Measurements from ENCODE around the gene NPBWR2. TPM values are rescaled to one million over a fixed set of nuclear protein-coding genes. Genes with fewer than 3 reads are reported as not detected.

NPBWR2 gene
- polyA plus RNA-seq, 1 donor (not counting 4 experiments of a cell fraction or from before 2014, with no cell fraction given): not detected

DNA sequence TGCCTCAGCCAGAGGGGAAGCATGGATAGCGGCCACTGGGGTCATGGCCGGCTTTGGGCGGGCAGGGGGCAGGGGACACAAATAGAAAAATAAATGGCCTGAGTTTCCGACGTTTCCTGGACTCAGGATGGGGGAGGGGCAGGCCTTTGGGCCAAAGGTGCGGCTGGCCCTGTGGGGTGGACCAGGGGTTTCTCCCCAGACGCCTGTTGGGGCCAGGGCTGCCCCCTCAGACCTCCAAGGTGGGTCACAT lies 50.8 kb downstream of the NPBWR2 start:
- Histone ChIP-seq H2AFZ (ENCODE audit: control insufficient read depth, low read length) (no peak overlapping the region), H3K4me3 (ENCODE audit: control insufficient read depth in 2 of 3, extremely low read depth in 1 of 3, insufficient read depth in 2 of 3, low read depth in 1 of 3, low read length in 3 of 3) (no peak overlapping the region), H3K27me3 (ENCODE audit: control insufficient read depth, extremely low read depth, insufficient read depth, low read length) (no peaks in the 10 kb centered on the region), H4K20me1 (ENCODE audit: control insufficient read depth, extremely low read depth, insufficient read depth, low read length) (peaks cover 2% of the 10 kb centered on the region), H3K4me1 (ENCODE audit: control insufficient read depth, extremely low read depth, insufficient read depth, low read length) (peaks cover 28% of the 10 kb centered on the region), H3K4me2 (ENCODE audit: control insufficient read depth, extremely low read depth, insufficient read depth, low read depth, low read length) (no peak overlapping the region), H3K36me3 (ENCODE audit: control insufficient read depth in 2 of 2, extremely low read depth in 1 of 2, insufficient read depth in 2 of 2, low read length in 2 of 2) (no peaks in the 10 kb centered on the region), H3K9ac (ENCODE audit: control insufficient read depth, extremely low read depth, insufficient read depth, low read length) (no peak overlapping the region), H3K9me1 (ENCODE audit: control insufficient read depth, extremely low read depth, insufficient read depth, low read length) (no peaks in the 10 kb centered on the region), H3K27ac (ENCODE audit: control insufficient read depth, insufficient read depth, low read length) (no peak overlapping the region), H3K79me2 (ENCODE audit: control insufficient read depth, insufficient read depth, low read length) (no peaks in the 10 kb centered on the region), H3K9me3 (ENCODE audit: control insufficient read depth, low read depth, low read length) (no peaks in the 10 kb centered on the region)
- dilution Hi-C loops (cut with MboI; ENCODE audit: extremely low pct_ligation_motif_present, low sequenced_read_pairs): no loop called here
- FAIRE-seq (no peak), DNase-seq (ENCODE audit: low read depth, low spot score) (no peak)
- TF ChIP-seq CTCF (optimal IDR thresholded peaks at IDR 0.05 in 1 of 3, IDR thresholded peaks at IDR 0.05 in 1 of 3, conservative IDR thresholded peaks at IDR 0.05 in 1 of 3; ENCODE audit: extremely low read depth in 1 of 3, insufficient read depth in 2 of 3, low read length in 3 of 3): no peak
- no peak for TF ChIP-seq EZH2 (IDR thresholded peaks at IDR 0.05; ENCODE audit: low read length)

GRCh38 chr20:64055893-64056638 lies 51.3 kb downstream of the NPBWR2 start:
- H3K9me1 ChIP-seq (ENCODE audit: control insufficient read depth, extremely low read depth, insufficient read depth, low read length): no peaks in the 10 kb centered on the region
- peaks cover 28% of the 10 kb centered on the region for H3K4me1 ChIP-seq (ENCODE audit: control insufficient read depth, extremely low read depth, insufficient read depth, low read length)
- no peak overlapping the region for H3K4me3 ChIP-seq (ENCODE audit: control insufficient read depth in 2 of 3, extremely low read depth in 1 of 3, insufficient read depth in 2 of 3, low read depth in 1 of 3, low read length in 3 of 3)
- H2AFZ ChIP-seq (ENCODE audit: control insufficient read depth, low read length): no peak overlapping the region
- no peaks in the 10 kb centered on the region for H3K9me3 ChIP-seq (ENCODE audit: control insufficient read depth, low read depth, low read length)
- H3K9ac ChIP-seq (ENCODE audit: control insufficient read depth, extremely low read depth, insufficient read depth, low read length): no peak overlapping the region
- no peak for FAIRE-seq
- H4K20me1 ChIP-seq (ENCODE audit: control insufficient read depth, extremely low read depth, insufficient read depth, low read length): peaks cover 2% of the 10 kb centered on the region
- dilution Hi-C loops (cut with MboI; ENCODE audit: extremely low pct_ligation_motif_present, low sequenced_read_pairs): no loop called here
- H3K79me2 ChIP-seq (ENCODE audit: control insufficient read depth, insufficient read depth, low read length): no peaks in the 10 kb centered on the region
- no peak overlapping the region for H3K27ac ChIP-seq (ENCODE audit: control insufficient read depth, insufficient read depth, low read length)
- H3K36me3 ChIP-seq (ENCODE audit: control insufficient read depth in 2 of 2, extremely low read depth in 1 of 2, insufficient read depth in 2 of 2, low read length in 2 of 2): no peaks in the 10 kb centered on the region
- no peak for TF ChIP-seq EZH2 (IDR thresholded peaks at IDR 0.05; ENCODE audit: low read length)
- DNase-seq (ENCODE audit: low read depth, low spot score): no peak
- H3K4me2 ChIP-seq (ENCODE audit: control insufficient read depth, extremely low read depth, insufficient read depth, low read depth, low read length): no peak overlapping the region
- H3K27me3 ChIP-seq (ENCODE audit: control insufficient read depth, extremely low read depth, insufficient read depth, low read length): no peaks in the 10 kb centered on the region

DNA sequence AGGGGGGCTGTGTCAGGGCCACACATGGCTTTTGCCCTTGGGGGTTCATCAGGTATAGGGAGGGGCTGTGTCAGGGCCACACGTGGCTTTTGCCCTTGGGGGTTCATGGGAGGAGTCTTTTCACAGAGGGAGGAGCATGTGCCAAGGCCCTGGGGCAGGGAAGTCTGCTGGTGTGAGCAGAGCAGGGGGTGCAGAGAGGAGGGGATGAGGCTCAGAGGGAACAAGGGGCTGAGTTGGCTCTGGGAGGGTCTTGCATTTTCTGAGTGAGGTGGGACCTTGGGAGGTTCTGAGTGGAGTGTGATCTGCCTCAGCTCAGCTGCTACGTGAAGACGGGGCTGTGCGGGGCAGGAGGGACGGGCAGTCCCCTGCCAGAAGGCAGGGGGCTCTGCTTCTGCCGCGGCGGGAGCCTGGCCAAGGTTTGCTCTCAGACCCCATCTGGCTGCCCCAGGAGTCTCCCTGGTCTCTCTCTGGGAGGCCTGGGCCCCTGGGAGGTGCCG lies 51.9 kb downstream of the NPBWR2 start:
- H2AFZ ChIP-seq (ENCODE audit: control insufficient read depth, low read length): no peak overlapping the region
- no peaks in the 10 kb centered on the region for H3K9me1 ChIP-seq (ENCODE audit: control insufficient read depth, extremely low read depth, insufficient read depth, low read length)
- H3K9me3 ChIP-seq (ENCODE audit: control insufficient read depth, low read depth, low read length): no peaks in the 10 kb centered on the region
- H3K27ac ChIP-seq (ENCODE audit: control insufficient read depth, insufficient read depth, low read length): no peak overlapping the region
- no peak for TF ChIP-seq EZH2 (IDR thresholded peaks at IDR 0.05; ENCODE audit: low read length)
- no peak for TF ChIP-seq CTCF (optimal IDR thresholded peaks at IDR 0.05 in 1 of 3, IDR thresholded peaks at IDR 0.05 in 1 of 3, conservative IDR thresholded peaks at IDR 0.05 in 1 of 3; ENCODE audit: extremely low read depth in 1 of 3, insufficient read depth in 2 of 3, low read length in 3 of 3)
- DNase-seq (ENCODE audit: low read depth, low spot score): no peak
- H3K4me1 ChIP-seq (ENCODE audit: control insufficient read depth, extremely low read depth, insufficient read depth, low read length): peaks cover 28% of the 10 kb centered on the region
- dilution Hi-C loops (cut with MboI; ENCODE audit: extremely low pct_ligation_motif_present, low sequenced_read_pairs): no loop called here
- H3K4me2 ChIP-seq (ENCODE audit: control insufficient read depth, extremely low read depth, insufficient read depth, low read depth, low read length): no peak overlapping the region
- no peaks in the 10 kb centered on the region for H3K36me3 ChIP-seq (ENCODE audit: control insufficient read depth in 2 of 2, extremely low read depth in 1 of 2, insufficient read depth in 2 of 2, low read length in 2 of 2)
- H4K20me1 ChIP-seq (ENCODE audit: control insufficient read depth, extremely low read depth, insufficient read depth, low read length): peaks cover 2% of the 10 kb centered on the region
- H3K9ac ChIP-seq (ENCODE audit: control insufficient read depth, extremely low read depth, insufficient read depth, low read length): no peak overlapping the region
- H3K79me2 ChIP-seq (ENCODE audit: control insufficient read depth, insufficient read depth, low read length): no peaks in the 10 kb centered on the region
- peaks cover 4% of the 10 kb centered on the region for H3K27me3 ChIP-seq (ENCODE audit: control insufficient read depth, extremely low read depth, insufficient read depth, low read length)
- no peak overlapping the region for H3K4me3 ChIP-seq (ENCODE audit: control insufficient read depth in 2 of 3, extremely low read depth in 1 of 3, insufficient read depth in 2 of 3, low read depth in 1 of 3, low read length in 3 of 3)
- no peak for FAIRE-seq

Data from keratinocyte (primary cell).